Panc1 (cell line): ENCODE results near the gene PCSK2. TPM values are rescaled to one million over a fixed set of nuclear protein-coding genes. Genes with fewer than 3 reads are reported as not detected.

Experiments
- ATAC-seq: fragments of 200-7000 bp; cut with Tn5 transposase; 2 replicates; pipeline ENCODE4 v1.9.1; 2020; ENCODE audit warnings: mild to moderate bottlenecking, moderate library complexity
- BruUV-seq: library from RNA; stranded (reverse); fragments of 400-500 nt; replicated peaks from 2 replicates; lab custom pipeline; 2021; lab: Mats Ljungman, UMichigan
- CTCF ChIA-PET: fragments of 300-600 bp; sonication (Branson Sonifier 250); formaldehyde crosslinking; loops from one replicate; lab custom pipeline; 2022; ENCODE audit warnings: antibody characterized with exemption; lab: Charles Lee
- POLR2A ChIA-PET: fragments of 300-600 bp; sonication (Branson Sonifier 250); formaldehyde crosslinking; loops from one replicate; lab custom pipeline; 2022; ENCODE audit warnings: antibody characterized with exemption; lab: Charles Lee
- DNase-seq: peaks from one replicate; pipeline ENCODE4 v3.0.0-alpha.2; 2010; ENCODE audit warnings: low read depth, low spot score
- H3K27ac ChIP-seq: 2 replicates; pipeline ENCODE4 v1.5.1; 2011; ENCODE audit warnings: mild to moderate bottlenecking, low read length, inconsistent platforms
- H3K27me3 ChIP-seq: fragments of 200-500 bp; sonication (Bioruptor generic); 2 replicates; pipeline ENCODE4 v1.6.0; 2014; ENCODE audit warnings: low read length, inconsistent platforms; ENCODE audit not compliant: control insufficient read depth, insufficient read depth
- H3K36me3 ChIP-seq: fragments of 200-500 bp; sonication (Bioruptor generic); 2 replicates; pipeline ENCODE4 v1.5.1; 2014; ENCODE audit warnings: inconsistent platforms, mild to moderate bottlenecking, low read length, moderate library complexity; ENCODE audit not compliant: control insufficient read depth, insufficient read depth
- H3K4me1 ChIP-seq: 2 replicates; pipeline ENCODE4 v1.5.1; 2011; ENCODE audit warnings: inconsistent platforms, mild to moderate bottlenecking, low read length, moderate library complexity; ENCODE audit not compliant: control insufficient read depth, insufficient read depth
- H3K4me3 ChIP-seq, 2 experiments: 2 replicates each; pipeline ENCODE4 v1.5.1; 2011 to 2012; ENCODE audit warnings: low read depth in 2 of 2, low read length in 2 of 2, mild to moderate bottlenecking in 2 of 2, inconsistent platforms in 1 of 2, moderate library complexity in 1 of 2
- H3K9me3 ChIP-seq: fragments of 200-500 bp; sonication (Bioruptor generic); 2 replicates; pipeline ENCODE4 v1.5.1; 2014; ENCODE audit warnings: low read depth, mild to moderate bottlenecking, inconsistent platforms, low read length, moderate library complexity; ENCODE audit not compliant: control insufficient read depth, insufficient read depth
- CTCF ChIP-seq: fragments of 450-650 bp; IDR thresholded peaks from 2 replicates; pipeline ENCODE4 v1.5.1; 2017; ENCODE audit warnings: mild to moderate bottlenecking
- POLR2AphosphoS5 ChIP-seq: IDR thresholded peaks from 2 replicates; pipeline ENCODE4 v1.6.1; 2012; ENCODE audit warnings: mild to moderate bottlenecking, low read depth, low read length, moderate library complexity
- REST ChIP-seq, 2 experiments: IDR thresholded peaks; 2 replicates each; pipeline ENCODE4 v1.6.1; 2011 to 2012; ENCODE audit warnings: low read depth in 2 of 2, control low read depth in 1 of 2, low read length in 1 of 2, mild to moderate bottlenecking in 1 of 2, moderate library complexity in 1 of 2; ENCODE audit not compliant: insufficient read depth in 1 of 2
- SIN3A ChIP-seq: IDR thresholded peaks from 2 replicates; pipeline ENCODE4 v1.6.1; 2012; ENCODE audit warnings: low read depth, mild to moderate bottlenecking, low read length, moderate library complexity, borderline replicate concordance; ENCODE audit not compliant: insufficient read depth
- TCF7L2 ChIP-seq: IDR thresholded peaks from 2 replicates; pipeline ENCODE4 v1.6.1; 2011; ENCODE audit warnings: mild to moderate bottlenecking, low read depth, low read length, inconsistent platforms
- in situ Hi-C: cut with HindIII; loops from 2 replicates; pipeline ENCODE4 v1.10.0; 2016; ENCODE audit warnings: low sequenced_read_pairs, low pct_unique_long_range_greater_than_20kb
- intact Hi-C: fragments of 100-400 bp; cut with micrococcal nuclease; formaldehyde crosslinking; loops from one replicate; pipeline ENCODE4 v1.10.0; 2022; ENCODE audit not compliant: unreplicated experiment
- total RNA-seq: library from RNA; stranded (reverse); gene quantifications from one replicate; pipeline ENCODE4 v1.2.1, GENCODE V29; 2021; ENCODE audit not compliant: unreplicated experiment

The PCSK2 gene
- total RNA-seq, 1 experiment from 2014 or later, result not detected

- TF ChIP-seq CTCF, result no peak
- no peak for TF ChIP-seq SIN3A
- no peak for TF ChIP-seq REST (IDR thresholded peaks at IDR 0.05; ENCODE audit: insufficient read depth in 1 of 2, low read depth in 2 of 2, low read length in 1 of 2)
- no peak for TF ChIP-seq TCF7L2
- TF ChIP-seq POLR2AphosphoS5, result no peak
- Histone ChIP-seq H3K27ac (no peak overlapping the region), H3K27me3 (no peaks in the 10 kb centered on the region), H3K4me1 (no peaks in the 10 kb centered on the region), H3K4me3 (no peak overlapping the region), H3K9me3 (no peaks in the 10 kb centered on the region), H3K36me3 (no peaks in the 10 kb centered on the region)
- ChIA-PET POLR2A (no interaction called here), CTCF (no interaction called here)
- in situ Hi-C loops (no loop called here), intact Hi-C loops (no loop called here)
- ATAC-seq (no peak), DNase-seq (no peak)
- BruUV-seq, result no TSS peak
Measured at GRCh38 chr20:17468073-17468840, 241.4 kb downstream of the PCSK2 start.

GRCh38 chr20:17469246-17470030 is 242.6 kb downstream of the PCSK2 start:
- CTCF ChIA-PET, result no interaction called here
- intact Hi-C loops, result no loop called here
- H3K4me3 ChIP-seq, result no peak overlapping the region
- no peak for TF ChIP-seq POLR2AphosphoS5
- no peak for TF ChIP-seq TCF7L2
- no peak for TF ChIP-seq SIN3A
- TF ChIP-seq REST (IDR thresholded peaks at IDR 0.05; ENCODE audit: insufficient read depth in 1 of 2, low read depth in 2 of 2, low read length in 1 of 2), result no peak
- H3K27me3 ChIP-seq, result no peaks in the 10 kb centered on the region
- ATAC-seq (no peak), DNase-seq (no peak)
- H3K27ac ChIP-seq, result no peak overlapping the region
- no peaks in the 10 kb centered on the region for H3K9me3 ChIP-seq
- H3K4me1 ChIP-seq, result no peaks in the 10 kb centered on the region
- H3K36me3 ChIP-seq, result no peaks in the 10 kb centered on the region
- POLR2A ChIA-PET, result no interaction called here
- BruUV-seq, result no TSS peak
- in situ Hi-C loops, result no loop called here
